ENCODE data around the gene CCDC6. TPM values are rescaled to one million over a fixed set of nuclear protein-coding genes. Genes with fewer than 3 reads are reported as not detected.

Gene CCDC6
- total RNA-seq, 1 donor from 2014 or later: 47.4 TPM

GRCh38 chr10:59812519-59813122, 93.7 kb downstream of the CCDC6 start:
- Histone ChIP-seq H3K4me1 (peaks cover 19% of the 10 kb centered on the region), H3K27me3 (no peaks in the 10 kb centered on the region), H3K9me3 (no peaks in the 10 kb centered on the region), H3K4me3 (no peak overlapping the region), H3K27ac (no peak overlapping the region), H3K36me3 (peaks cover 0 to 26% of the 10 kb centered on the region in 2 donors)
- DNase-seq (ENCODE audit: extremely low spot score in 2 of 2): no peak
- TF ChIP-seq CTCF (IDR thresholded peaks at IDR 0.05): no peak
- no peak for TF ChIP-seq POLR2AphosphoS5 (IDR thresholded peaks at IDR 0.05; ENCODE audit: insufficient read depth in 1 of 2, low read depth in 1 of 2)
- no peak for TF ChIP-seq POLR2A (IDR thresholded peaks at IDR 0.05)
- intact Hi-C loops (cut with DNase I): no loop called here

GRCh38 chr10:59809644-59809974, 96.7 kb downstream of the CCDC6 start:
- no peak overlapping the region for H3K4me3 ChIP-seq
- H3K36me3 ChIP-seq: peaks cover 0 to 48% of the 10 kb centered on the region in 2 donors
- no peaks in the 10 kb centered on the region for H3K9me3 ChIP-seq
- DNase-seq (ENCODE audit: extremely low spot score in 2 of 2): no peak
- intact Hi-C loops (cut with DNase I): loop anchor here (10.0 kb wide), 1 partner anchor 185 kb away; no protein-coding TSS in a partner anchor
- peak overlapping the region; percentile 1 for H3K27ac ChIP-seq
- no peaks in the 10 kb centered on the region for H3K27me3 ChIP-seq
- peaks cover 20% of the 10 kb centered on the region for H3K4me1 ChIP-seq
- TF ChIP-seq POLR2AphosphoS5 (IDR thresholded peaks at IDR 0.05; ENCODE audit: insufficient read depth in 1 of 2, low read depth in 1 of 2) (no peak), POLR2A (IDR thresholded peaks at IDR 0.05) (no peak), CTCF (IDR thresholded peaks at IDR 0.05) (no peak)

- no peak for DNase-seq (ENCODE audit: extremely low spot score in 2 of 2)
- no peaks in the 10 kb centered on the region for H3K27me3 ChIP-seq
- intact Hi-C loops (cut with DNase I): loop anchor here (10.0 kb wide), 1 partner anchor 184 kb away; no protein-coding TSS in a partner anchor
- H3K9me3 ChIP-seq: no peaks in the 10 kb centered on the region
- peaks cover 0 to 53% of the 10 kb centered on the region in 2 donors for H3K36me3 ChIP-seq
- H3K4me3 ChIP-seq: no peak overlapping the region
- H3K4me1 ChIP-seq: peaks cover 20% of the 10 kb centered on the region
- TF ChIP-seq CTCF (IDR thresholded peaks at IDR 0.05) (peak; percentile 38 to 65 (median 49)), POLR2AphosphoS5 (IDR thresholded peaks at IDR 0.05; ENCODE audit: insufficient read depth in 1 of 2, low read depth in 1 of 2) (no peak)
- H3K27ac ChIP-seq: peak overlapping the region; percentile 1
Measured at GRCh38 chr10:59808896-59809643, 97.3 kb downstream of the CCDC6 start.

- Histone ChIP-seq H3K27ac (no peak overlapping the region), H3K9me3 (no peaks in the 10 kb centered on the region), H3K4me1 (peaks cover 20% of the 10 kb centered on the region), H3K36me3 (peaks cover 0 to 63% of the 10 kb centered on the region in 2 donors), H3K4me3 (no peak overlapping the region), H3K27me3 (no peaks in the 10 kb centered on the region)
- TF ChIP-seq CTCF (IDR thresholded peaks at IDR 0.05) (no peak), POLR2A (IDR thresholded peaks at IDR 0.05) (no peak), POLR2AphosphoS5 (IDR thresholded peaks at IDR 0.05; ENCODE audit: insufficient read depth in 1 of 2, low read depth in 1 of 2) (no peak)
- intact Hi-C loops (cut with DNase I): loop anchor here (10.0 kb wide), 1 partner anchor 183 kb away; no protein-coding TSS in a partner anchor
- DNase-seq (ENCODE audit: extremely low spot score in 2 of 2): no peak
Measured at GRCh38 chr10:59807629-59808620, 98.4 kb downstream of the CCDC6 start.

Data from vagina (tissue), 2 donors.